Activated naive CD4-positive, alpha-beta T cell treated with anti-CD3 and anti-CD28 coated beads for 36 hours (primary cell): ENCODE measurements around the gene KCNK10. TPM values are rescaled to one million over a fixed set of nuclear protein-coding genes. Genes with fewer than 3 reads are reported as not detected.

Experiments
- CTCF ChIA-PET: fragments of 350-600 bp; sonication (Branson Sonifier 250); formaldehyde crosslinking; loops from one replicate; lab custom pipeline; 2021; ENCODE audit warnings: antibody characterized with exemption; lab: Charles Lee
- DNase-seq: peaks from one replicate; pipeline ENCODE4 v3.0.0-alpha.2; 2020
- H3K27ac Mint-ChIP-seq: one replicate; pipeline ENCODE4 v1.8.0; 2021; ENCODE audit warnings: mild to moderate bottlenecking, mixed read lengths
- H3K27me3 Mint-ChIP-seq: one replicate; pipeline ENCODE4 v1.8.0; 2021; ENCODE audit warnings: low read depth, mixed read lengths
- H3K36me3 Mint-ChIP-seq: one replicate; pipeline ENCODE4 v1.8.0; 2021; ENCODE audit warnings: low read depth, mixed read lengths
- H3K4me1 Mint-ChIP-seq: one replicate; pipeline ENCODE4 v1.8.0; 2021; ENCODE audit warnings: low read depth, mixed read lengths
- H3K4me3 Mint-ChIP-seq: one replicate; pipeline ENCODE4 v1.8.0; 2021; ENCODE audit warnings: mild to moderate bottlenecking, moderate library complexity, mixed read lengths
- H3K9me3 Mint-ChIP-seq: one replicate; pipeline ENCODE4 v1.8.0; 2021; ENCODE audit warnings: mixed read lengths
- intact Hi-C: fragments of 100-400 bp; cut with micrococcal nuclease; formaldehyde crosslinking; loops from one replicate; pipeline ENCODE4 v1.15.1; 2023
- total RNA-seq, 2 experiments: library from RNA; stranded (reverse); gene quantifications; one replicate each; pipeline ENCODE4 v1.2.3, GENCODE V29; 2021

Gene KCNK10, protein sequence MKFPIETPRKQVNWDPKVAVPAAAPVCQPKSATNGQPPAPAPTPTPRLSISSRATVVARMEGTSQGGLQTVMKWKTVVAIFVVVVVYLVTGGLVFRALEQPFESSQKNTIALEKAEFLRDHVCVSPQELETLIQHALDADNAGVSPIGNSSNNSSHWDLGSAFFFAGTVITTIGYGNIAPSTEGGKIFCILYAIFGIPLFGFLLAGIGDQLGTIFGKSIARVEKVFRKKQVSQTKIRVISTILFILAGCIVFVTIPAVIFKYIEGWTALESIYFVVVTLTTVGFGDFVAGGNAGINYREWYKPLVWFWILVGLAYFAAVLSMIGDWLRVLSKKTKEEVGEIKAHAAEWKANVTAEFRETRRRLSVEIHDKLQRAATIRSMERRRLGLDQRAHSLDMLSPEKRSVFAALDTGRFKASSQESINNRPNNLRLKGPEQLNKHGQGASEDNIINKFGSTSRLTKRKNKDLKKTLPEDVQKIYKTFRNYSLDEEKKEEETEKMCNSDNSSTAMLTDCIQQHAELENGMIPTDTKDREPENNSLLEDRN
- not detected for total RNA-seq

DNA sequence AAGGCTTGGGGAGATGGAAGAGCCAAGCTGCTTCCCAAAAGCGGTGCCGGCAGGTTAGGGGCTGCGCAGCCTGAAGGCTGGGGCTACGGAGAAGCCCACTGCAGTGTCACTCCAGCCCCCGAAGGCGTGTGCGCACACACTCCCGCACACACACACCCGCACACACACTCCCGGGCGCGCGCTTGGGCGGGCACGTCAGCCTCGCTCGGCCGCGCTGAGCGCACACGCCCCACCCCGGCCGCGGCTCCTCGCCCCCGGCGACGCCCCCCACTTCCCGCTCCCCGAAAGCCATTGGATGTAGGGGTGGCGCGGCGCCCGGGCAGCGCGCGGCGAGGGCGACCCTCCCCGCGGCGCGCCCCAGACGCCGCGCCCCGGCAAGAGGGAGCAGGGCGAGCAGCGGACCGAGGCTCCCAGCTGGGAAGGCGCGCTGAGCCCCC lies at the start of gene KCNK10:
Gene KCNK10 (minus strand): TSS at position 184 of the 437 bp plus-strand sequence. CDS start 471 bp downstream, outside the sequence.
- Mint-ChIP-seq H3K27ac (no peak within 1 kb of the TSS), H3K36me3 (peaks cover 2% of the 10 kb centered on the region), H3K4me1 (peaks cover 7% of the 10 kb centered on the region), H3K4me3 (peak within 1 kb of the TSS; percentile 32), H3K27me3 (peaks cover 45% of the 10 kb centered on the region), H3K9me3 (no peaks in the 10 kb centered on the region)
- intact Hi-C loops, result no loop called here
- CTCF ChIA-PET, result no interaction called here
- DNase-seq, result no peak

DNA sequence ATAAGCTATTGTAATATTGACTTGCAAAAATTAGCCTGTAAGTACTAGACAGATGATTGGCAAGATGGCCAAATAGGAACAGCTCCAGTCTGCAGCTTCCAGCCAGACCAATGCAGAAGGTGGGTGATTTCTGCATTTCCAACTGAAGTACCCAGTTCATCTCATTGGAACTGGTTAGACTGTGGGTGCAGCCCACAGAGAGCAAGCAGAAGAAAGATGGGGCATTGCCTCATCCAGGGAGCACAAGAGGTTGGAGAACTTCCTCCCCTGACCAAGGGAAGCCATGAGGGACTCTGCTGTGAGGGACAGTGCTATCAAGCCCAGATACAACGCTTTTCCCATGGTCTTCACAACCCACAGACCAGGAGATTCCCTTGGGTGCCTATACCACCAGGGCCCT lies 46.4 kb upstream of the KCNK10 start:
- no peaks in the 10 kb centered on the region for H3K4me1 Mint-ChIP-seq
- no peaks in the 10 kb centered on the region for H3K36me3 Mint-ChIP-seq
- CTCF ChIA-PET, result no interaction called here
- no peak for DNase-seq
- peaks cover 27% of the 10 kb centered on the region for H3K27me3 Mint-ChIP-seq
- intact Hi-C loops, result no loop called here
- no peak overlapping the region for H3K27ac Mint-ChIP-seq
- no peak overlapping the region for H3K4me3 Mint-ChIP-seq
- peaks cover 2% of the 10 kb centered on the region for H3K9me3 Mint-ChIP-seq

DNA sequence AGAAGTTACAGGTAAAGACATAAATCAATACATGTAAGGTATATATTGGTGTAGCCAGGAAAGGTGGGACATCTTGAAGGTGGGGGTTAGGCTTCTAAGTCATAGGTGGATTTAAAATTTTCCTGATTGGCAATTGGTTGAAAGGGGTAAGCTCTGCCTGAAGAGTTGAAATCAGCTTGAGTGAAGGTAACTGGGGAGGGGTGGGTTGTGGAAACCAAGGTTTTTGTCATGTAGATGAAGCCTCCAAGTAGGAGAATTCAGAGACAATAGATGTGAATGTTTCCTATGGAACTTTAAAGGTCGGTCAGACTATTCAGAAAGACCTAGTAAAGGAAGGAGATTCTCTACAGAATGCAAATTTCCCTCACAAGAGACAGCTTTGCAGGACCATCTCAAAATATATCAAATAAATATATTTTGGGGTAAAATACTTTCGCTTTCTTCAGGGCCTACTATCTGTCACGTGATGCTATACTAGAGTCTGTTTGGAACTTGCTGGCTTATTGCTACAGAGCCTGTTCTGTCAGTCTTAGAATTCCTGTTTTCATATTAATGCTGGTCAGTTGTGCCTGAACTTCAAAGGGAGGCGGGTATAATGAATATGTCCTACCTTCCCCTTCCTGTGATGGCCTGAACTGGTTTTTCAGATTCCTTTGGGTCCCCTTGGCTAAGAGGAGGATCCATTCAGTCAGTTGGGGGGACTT lies 41.8 kb upstream of the KCNK10 start:
- no peak overlapping the region for H3K27ac Mint-ChIP-seq
- intact Hi-C loops, result no loop called here
- H3K36me3 Mint-ChIP-seq, result no peaks in the 10 kb centered on the region
- H3K4me3 Mint-ChIP-seq, result no peak overlapping the region
- H3K27me3 Mint-ChIP-seq, result peaks cover 9% of the 10 kb centered on the region
- peaks cover 2% of the 10 kb centered on the region for H3K9me3 Mint-ChIP-seq
- H3K4me1 Mint-ChIP-seq, result no peaks in the 10 kb centered on the region
- CTCF ChIA-PET, result no interaction called here
- DNase-seq, result no peak

DNA sequence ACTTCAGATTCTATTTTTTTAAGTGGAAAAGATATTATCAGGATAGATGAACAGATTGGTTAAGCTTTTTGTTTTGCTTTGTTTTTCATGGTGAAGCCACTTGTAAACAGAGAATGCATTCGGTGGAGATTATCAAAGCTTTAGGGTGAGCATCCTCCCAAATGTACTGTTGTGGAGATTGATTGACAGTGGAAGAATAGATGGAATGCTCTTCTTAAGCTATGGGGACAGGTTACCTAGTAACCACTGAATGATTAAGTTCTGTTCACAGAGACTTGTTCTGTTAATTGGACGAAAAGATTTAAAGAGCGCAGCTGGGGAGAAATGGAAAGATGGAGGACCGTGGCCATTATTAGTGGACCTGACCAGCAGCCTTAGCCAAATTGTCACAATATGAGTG lies 40.6 kb upstream of the KCNK10 start:
- Mint-ChIP-seq H3K4me3 (no peak overlapping the region), H3K9me3 (peaks cover 2% of the 10 kb centered on the region), H3K36me3 (no peaks in the 10 kb centered on the region), H3K4me1 (no peaks in the 10 kb centered on the region), H3K27me3 (peaks cover 4% of the 10 kb centered on the region), H3K27ac (no peak overlapping the region)
- no peak for DNase-seq
- intact Hi-C loops, result no loop called here
- CTCF ChIA-PET, result interaction anchor here (0.8 kb wide), 1 partner anchor 224 kb away, joined by 5 read pairs; no protein-coding TSS in a partner anchor

DNA sequence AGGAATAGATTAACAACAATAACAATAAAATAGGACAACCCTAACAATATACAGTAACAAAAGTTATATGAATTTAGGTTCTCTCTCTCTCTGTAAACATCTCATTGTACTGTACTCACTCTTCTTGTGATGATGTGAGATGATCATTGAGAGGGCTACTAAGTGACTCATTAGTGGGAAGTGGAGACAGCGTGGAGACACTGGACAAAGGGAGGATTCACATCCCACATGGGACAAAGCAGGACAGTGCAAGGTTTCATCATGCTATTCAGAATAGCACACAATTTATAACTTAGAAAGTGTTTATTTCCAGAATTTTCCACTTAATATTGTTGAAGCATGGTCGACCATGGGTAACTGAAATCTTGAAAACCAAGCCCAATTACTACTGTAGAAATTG lies 36.4 kb upstream of the KCNK10 start:
- intact Hi-C loops, result no loop called here
- Mint-ChIP-seq H3K27ac (no peak overlapping the region), H3K9me3 (peaks cover 2% of the 10 kb centered on the region), H3K36me3 (no peaks in the 10 kb centered on the region), H3K4me3 (no peak overlapping the region), H3K27me3 (no peaks in the 10 kb centered on the region), H3K4me1 (no peaks in the 10 kb centered on the region)
- no peak for DNase-seq
- CTCF ChIA-PET, result no interaction called here

DNA sequence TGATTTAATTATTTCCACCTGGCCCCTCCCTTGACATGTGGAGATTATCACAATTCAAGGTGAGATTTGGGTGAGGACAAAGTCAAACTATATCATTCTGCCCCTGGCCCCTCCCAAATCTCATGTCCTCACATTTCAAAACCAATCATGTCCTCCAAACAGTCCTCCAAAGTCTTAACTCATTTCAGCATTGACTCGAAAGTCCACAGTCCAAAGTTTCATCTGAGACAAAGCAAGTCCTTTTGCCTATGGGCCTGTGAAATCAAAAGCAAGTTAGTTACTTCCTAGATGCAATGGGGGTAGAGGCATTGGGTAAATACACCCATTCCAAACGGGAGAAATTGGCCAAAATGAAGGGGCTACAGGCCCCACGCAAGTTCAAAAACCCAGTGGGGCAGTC lies 31.3 kb upstream of the KCNK10 start:
- H3K9me3 Mint-ChIP-seq, result no peaks in the 10 kb centered on the region
- CTCF ChIA-PET, result no interaction called here
- H3K4me3 Mint-ChIP-seq, result no peak overlapping the region
- H3K27me3 Mint-ChIP-seq, result no peaks in the 10 kb centered on the region
- no peak overlapping the region for H3K27ac Mint-ChIP-seq
- intact Hi-C loops, result no loop called here
- no peaks in the 10 kb centered on the region for H3K36me3 Mint-ChIP-seq
- no peak for DNase-seq
- no peaks in the 10 kb centered on the region for H3K4me1 Mint-ChIP-seq

DNA sequence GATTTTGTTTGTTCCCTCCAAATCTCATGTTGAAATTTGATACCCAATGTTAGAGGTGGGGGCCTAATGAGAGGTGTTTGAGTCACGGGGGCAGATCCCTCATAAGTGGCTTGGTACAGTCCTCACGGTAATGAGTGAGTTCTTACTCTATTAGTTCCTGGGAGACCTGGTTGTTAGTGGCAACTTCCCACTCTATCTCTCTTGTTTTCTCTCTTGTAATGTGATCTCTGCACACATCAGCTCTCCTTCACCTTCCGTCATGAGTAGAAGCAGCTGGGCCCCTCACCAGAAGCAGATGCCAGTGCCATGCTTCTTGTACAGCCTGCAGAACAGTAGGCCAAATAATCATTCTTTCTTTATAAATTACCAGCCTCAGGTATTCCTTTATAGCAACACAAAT lies 29.6 kb upstream of the KCNK10 start:
- H3K4me1 Mint-ChIP-seq, result no peaks in the 10 kb centered on the region
- intact Hi-C loops, result no loop called here
- H3K4me3 Mint-ChIP-seq, result no peak overlapping the region
- no peaks in the 10 kb centered on the region for H3K36me3 Mint-ChIP-seq
- DNase-seq, result no peak
- no peaks in the 10 kb centered on the region for H3K9me3 Mint-ChIP-seq
- CTCF ChIA-PET, result interaction anchor here (0.6 kb wide), 2 partner anchors 33 to 557 kb away, joined by 3 read pairs; partner anchors contain the start of gene SPATA7
- H3K27ac Mint-ChIP-seq, result no peak overlapping the region
- H3K27me3 Mint-ChIP-seq, result no peaks in the 10 kb centered on the region

DNA sequence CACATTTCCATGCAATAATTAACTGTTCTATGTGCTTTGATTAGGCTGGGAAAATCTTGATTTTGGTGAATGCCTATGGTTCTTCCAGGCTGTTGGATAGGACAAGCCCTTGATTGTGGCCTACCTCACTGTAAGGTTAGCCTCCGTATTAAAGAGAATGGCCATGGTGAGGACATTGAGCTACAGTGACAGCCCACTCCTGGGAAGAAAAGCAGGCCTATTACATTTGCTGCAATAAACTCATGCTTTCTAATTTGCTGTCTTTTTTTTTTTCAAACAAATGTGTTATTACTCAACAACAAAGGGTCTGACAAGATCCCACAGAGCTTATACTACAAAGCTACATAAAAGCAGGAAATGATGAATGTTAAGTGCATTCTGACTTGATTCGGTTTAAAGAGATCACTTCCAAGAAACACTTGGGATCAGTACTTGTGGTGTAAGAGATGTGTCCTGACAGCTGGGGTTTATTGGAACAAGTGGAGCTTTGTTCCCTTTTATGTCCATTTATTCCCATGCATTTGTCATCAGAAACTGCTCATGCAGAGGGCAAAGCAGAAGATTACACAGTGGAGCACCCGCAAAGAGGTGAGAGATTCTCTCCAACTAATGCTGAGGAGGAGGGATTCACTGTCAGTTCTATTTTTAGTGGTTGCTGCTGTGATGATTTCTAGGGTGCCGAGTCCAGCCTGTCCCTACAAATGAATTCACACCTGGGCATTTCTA lies 29.1 kb upstream of the KCNK10 start:
- no peaks in the 10 kb centered on the region for H3K4me1 Mint-ChIP-seq
- no peak for DNase-seq
- H3K4me3 Mint-ChIP-seq, result no peak overlapping the region
- no peak overlapping the region for H3K27ac Mint-ChIP-seq
- H3K36me3 Mint-ChIP-seq, result no peaks in the 10 kb centered on the region
- no peaks in the 10 kb centered on the region for H3K27me3 Mint-ChIP-seq
- CTCF ChIA-PET, result interaction anchor here (0.6 kb wide), 1 partner anchor 556 kb away, joined by 3 read pairs; no protein-coding TSS in a partner anchor
- no peaks in the 10 kb centered on the region for H3K9me3 Mint-ChIP-seq
- intact Hi-C loops, result no loop called here

DNA sequence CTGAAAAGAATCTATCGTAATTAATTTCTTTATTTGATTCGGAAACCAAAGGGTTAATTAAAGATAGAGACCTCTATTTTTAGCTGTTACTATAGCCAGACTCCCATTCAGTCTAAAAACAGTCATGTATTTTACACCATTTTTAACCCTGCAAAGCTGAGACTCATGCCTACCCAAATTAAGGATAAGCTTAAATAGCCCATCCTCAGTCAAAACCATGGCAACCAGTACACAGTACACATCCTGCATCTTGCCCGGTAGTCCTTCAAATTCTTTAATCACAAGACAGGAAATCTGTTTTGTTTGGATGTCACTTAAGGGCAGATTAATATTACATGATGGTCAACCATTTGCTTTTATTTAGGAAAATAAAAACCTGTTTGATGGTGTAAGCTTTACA lies 25.5 kb upstream of the KCNK10 start:
- H3K4me3 Mint-ChIP-seq, result no peak overlapping the region
- H3K4me1 Mint-ChIP-seq, result no peaks in the 10 kb centered on the region
- no peak overlapping the region for H3K27ac Mint-ChIP-seq
- H3K9me3 Mint-ChIP-seq, result no peaks in the 10 kb centered on the region
- no peaks in the 10 kb centered on the region for H3K27me3 Mint-ChIP-seq
- intact Hi-C loops, result no loop called here
- no peaks in the 10 kb centered on the region for H3K36me3 Mint-ChIP-seq
- CTCF ChIA-PET, result no interaction called here
- DNase-seq, result no peak

DNA sequence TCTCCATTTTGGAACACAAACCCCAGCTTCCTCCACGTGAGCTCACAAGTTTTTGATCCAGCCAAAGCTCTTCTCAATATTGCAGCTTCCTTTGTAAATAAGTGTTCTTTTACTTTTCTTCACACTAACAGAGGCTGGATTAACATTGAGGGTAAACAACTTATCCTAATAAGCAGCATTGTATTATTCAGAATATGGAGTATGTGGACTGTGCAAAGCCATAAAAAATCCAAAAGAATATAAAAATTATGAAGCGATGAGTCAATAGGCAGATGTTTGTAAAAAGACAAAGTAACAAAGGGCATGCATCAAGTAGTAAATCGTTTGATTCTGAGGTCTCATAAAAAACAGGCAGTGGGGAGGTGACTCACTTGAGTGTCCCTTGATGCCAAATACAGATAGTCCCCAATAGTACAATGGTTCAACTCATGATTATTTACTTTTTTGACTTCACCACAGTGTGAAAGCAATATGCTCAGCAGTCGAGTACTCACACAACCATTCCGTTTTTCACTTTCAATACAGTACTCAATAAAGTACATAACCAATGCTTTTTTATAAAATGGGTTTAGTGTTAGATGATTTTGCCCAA lies 23.1 kb upstream of the KCNK10 start:
- DNase-seq, result no peak
- CTCF ChIA-PET, result no interaction called here
- Mint-ChIP-seq H3K9me3 (no peaks in the 10 kb centered on the region), H3K27me3 (no peaks in the 10 kb centered on the region), H3K36me3 (no peaks in the 10 kb centered on the region), H3K4me1 (no peaks in the 10 kb centered on the region), H3K27ac (no peak overlapping the region), H3K4me3 (no peak overlapping the region)
- intact Hi-C loops, result no loop called here

DNA sequence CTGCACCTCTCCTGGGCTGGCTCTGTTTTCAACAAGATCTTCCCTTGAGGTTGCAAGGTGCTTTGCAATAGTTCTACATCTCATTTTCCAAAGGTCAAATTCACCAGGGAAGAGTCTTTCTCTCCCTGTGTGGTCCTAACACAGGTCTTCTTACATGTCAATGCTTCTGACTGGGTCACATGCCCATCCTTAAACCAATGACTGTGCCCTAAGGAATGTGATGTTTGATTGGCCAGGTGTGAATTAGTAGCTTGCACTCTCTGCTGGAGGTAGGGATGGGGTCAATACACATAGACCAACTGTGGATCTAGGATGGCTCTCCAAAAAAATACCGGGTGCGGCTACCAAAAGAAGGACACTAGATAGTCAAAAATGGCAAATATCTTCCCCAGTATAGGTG lies 19.9 kb upstream of the KCNK10 start:
- no peaks in the 10 kb centered on the region for H3K4me1 Mint-ChIP-seq
- H3K36me3 Mint-ChIP-seq, result no peaks in the 10 kb centered on the region
- no peaks in the 10 kb centered on the region for H3K9me3 Mint-ChIP-seq
- H3K27ac Mint-ChIP-seq, result no peak overlapping the region
- no peak overlapping the region for H3K4me3 Mint-ChIP-seq
- H3K27me3 Mint-ChIP-seq, result peaks cover 4% of the 10 kb centered on the region
- CTCF ChIA-PET, result no interaction called here
- DNase-seq, result no peak
- intact Hi-C loops, result no loop called here

DNA sequence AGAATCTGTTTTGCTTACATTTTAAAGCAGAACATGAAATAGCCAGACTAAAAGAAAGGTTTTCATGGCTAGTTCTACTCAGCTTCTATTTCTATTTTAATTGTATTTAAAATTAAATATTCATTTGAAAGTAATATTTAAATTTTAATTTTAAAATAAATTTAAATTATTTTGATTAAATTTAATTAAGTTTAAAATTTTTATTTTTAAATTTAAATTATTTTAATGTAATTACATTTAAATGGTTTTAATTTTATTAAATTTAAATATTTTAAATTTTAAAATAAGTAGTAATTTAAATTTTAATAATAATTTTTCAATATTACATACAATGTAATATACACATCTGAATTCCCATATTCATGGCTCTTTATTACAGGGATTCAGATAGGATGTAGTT lies 17.3 kb upstream of the KCNK10 start:
- DNase-seq, result no peak
- Mint-ChIP-seq H3K27ac (no peak overlapping the region), H3K36me3 (no peaks in the 10 kb centered on the region), H3K27me3 (peaks cover 4% of the 10 kb centered on the region), H3K9me3 (no peaks in the 10 kb centered on the region), H3K4me3 (no peak overlapping the region), H3K4me1 (no peaks in the 10 kb centered on the region)
- CTCF ChIA-PET, result no interaction called here
- intact Hi-C loops, result no loop called here
